HG02852 (cell line): ENCODE measurements around the gene CCNE1.
"Not testable (repeated sequence)": the region's sequence is repeated elsewhere in the genome, so short reads cannot be mapped to it uniquely, and the experiment has no call there.

Experiments
- ATAC-seq: cut with Tn5 transposase; IDR thresholded peaks from one replicate; pipeline ENCODE4 v1.9.1; 2021; ENCODE audit warnings: mild to moderate bottlenecking, moderate library complexity; ENCODE audit not compliant: unreplicated experiment

Gene CCNE1

DNA sequence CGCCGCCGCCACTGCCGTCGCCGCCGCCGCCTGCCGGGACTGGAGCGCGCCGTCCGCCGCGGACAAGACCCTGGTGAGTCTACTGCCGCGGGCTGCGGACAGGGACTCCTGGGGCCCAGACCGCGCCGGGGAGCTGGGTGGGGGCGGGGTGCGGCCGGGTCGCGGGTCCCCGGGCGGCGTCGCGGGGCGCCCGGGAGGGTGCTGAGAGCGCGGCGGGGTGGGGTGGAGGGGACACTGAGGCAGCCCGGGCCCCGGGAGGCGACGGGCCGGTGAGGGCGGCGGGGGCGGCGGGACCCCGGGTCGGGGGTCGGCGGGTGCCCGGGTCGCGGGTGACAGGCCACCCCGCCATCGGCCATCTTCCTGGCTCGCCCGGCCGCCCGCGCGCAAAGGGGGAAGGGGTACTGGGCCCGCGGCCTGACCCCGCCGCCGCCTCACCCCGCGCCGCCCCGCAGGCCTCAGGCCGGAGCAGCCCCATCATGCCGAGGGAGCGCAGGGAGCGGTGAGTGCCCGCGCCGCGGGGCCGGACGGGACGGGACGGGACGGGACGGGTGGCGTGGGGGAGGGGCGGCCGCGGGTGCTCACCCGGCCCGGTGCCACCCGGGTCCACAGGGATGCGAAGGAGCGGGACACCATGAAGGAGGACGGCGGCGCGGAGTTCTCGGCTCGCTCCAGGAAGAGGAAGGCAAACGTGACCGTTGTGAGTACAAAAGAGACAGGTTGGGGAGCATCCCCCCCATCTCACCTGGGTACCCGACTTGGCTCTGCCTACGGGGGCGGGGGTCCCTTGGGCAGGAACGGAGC, 489 bp downstream of the CCNE1 start:
- ATAC-seq, result peak; percentile 15

DNA sequence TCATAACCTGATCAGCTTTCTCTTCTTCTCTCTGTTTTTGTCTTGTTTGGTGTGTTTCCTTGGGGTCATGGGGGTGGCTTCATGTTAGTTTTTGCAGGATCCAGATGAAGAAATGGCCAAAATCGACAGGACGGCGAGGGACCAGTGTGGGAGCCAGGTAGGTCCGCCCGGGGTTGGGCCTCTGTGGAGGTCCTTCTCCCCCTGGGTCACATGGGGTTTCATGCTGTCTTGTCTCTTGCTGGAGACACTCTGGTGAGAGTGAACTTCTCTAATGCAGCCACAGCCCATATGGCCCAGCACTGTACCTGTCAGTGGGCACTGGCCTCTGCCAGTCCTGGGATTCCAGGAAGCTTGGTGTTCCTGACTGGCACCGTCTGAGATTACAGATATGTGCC, 1.1 kb downstream of the CCNE1 start:
- ATAC-seq, result no peak

DNA sequence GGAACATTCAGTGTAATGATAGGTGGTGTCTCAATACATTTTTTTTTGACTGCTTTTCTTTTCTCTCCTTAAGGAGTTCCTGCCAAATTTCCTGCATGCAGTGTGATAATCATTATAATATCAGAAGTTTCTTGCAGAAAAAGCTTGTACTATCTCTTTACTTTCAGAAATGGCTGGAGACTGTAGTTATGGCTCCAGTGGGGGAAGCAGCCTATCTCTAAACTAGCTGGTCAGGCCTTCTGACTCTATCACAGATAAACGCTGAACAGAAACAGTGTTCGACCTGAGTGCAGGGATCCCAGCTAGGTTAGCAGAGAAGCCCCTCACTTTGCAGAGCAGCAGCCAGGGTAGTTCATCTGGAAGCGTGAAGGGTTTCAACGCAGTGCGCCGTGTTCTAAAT, 1.9 kb downstream of the CCNE1 start:
- ATAC-seq, result no peak

DNA sequence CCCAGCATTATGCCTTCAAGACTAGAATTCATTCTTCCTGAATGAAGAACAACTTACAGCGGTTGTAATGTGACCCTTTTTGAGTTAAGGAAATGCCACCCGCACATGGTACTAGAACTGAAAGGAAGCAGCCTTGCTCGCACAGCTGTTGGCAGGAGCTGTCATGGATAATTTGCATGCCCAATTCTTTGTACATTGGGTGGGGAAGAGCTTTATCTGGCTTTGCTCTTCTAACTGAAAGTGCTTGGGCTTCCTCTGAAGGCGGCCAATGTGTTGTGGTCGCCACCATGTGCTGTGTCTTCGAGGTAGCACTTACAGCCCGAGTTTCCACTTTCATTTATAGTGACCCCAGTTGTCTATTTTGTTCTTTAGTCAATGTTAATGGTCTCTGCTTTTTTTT, 3.4 kb downstream of the CCNE1 start:
- ATAC-seq, result peak; percentile 26

DNA sequence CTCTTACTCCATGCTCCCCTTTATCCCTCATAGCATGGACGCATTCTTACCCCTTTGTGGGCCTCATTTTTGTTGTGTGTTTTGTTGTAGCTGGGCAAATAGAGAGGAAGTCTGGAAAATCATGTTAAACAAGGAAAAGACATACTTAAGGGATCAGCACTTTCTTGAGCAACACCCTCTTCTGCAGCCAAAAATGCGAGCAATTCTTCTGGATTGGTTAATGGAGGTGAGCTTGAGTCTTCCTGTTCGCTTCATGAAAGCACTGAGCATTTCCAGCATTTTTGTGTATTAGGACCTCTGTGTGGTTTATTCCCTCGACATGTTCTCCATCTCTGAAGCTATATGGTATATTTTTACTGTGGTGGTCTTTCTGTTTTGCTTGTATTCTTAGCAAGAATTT, 5.5 kb downstream of the CCNE1 start:
- ATAC-seq, result no peak

DNA sequence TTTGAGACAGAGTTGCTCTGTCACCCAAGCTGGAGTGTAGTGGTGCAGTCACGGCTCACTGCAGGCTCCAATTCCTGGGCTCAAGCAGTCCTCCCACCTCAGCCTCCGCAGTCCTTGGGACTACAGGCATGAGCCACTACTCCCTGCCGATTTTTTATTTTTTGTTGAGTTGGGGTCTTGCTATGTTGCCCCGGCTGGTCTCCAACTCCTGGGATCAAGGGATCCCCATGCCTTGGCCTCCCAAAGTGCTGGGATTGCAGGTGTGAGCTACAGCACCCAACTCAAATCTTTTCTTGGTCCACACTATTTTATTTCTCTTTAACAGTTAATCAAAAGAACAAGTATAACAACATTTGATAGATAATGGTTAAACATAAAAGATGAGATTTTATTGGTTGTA, 7.5 kb downstream of the CCNE1 start:
- ATAC-seq, result no peak

DNA sequence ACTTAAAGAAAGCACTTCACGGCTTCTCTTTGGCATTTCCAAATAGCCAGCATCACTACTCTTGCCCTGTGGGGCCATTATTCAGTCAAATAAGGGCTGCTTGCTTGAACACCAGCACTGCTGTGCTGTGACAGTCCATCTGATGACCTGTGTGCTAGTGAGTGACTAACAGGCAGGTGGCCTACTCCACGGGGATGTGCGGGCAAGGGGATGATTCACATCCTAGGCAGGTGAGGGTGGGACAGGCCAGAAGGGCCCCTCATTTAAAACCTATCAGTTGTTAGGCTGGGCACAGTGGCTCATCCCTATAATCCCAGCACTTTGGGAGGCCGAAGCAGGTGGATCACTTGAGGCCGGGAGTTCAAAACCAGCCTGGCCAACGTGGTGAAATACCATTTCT, 8.2 kb downstream of the CCNE1 start:
- ATAC-seq, result no peak

DNA sequence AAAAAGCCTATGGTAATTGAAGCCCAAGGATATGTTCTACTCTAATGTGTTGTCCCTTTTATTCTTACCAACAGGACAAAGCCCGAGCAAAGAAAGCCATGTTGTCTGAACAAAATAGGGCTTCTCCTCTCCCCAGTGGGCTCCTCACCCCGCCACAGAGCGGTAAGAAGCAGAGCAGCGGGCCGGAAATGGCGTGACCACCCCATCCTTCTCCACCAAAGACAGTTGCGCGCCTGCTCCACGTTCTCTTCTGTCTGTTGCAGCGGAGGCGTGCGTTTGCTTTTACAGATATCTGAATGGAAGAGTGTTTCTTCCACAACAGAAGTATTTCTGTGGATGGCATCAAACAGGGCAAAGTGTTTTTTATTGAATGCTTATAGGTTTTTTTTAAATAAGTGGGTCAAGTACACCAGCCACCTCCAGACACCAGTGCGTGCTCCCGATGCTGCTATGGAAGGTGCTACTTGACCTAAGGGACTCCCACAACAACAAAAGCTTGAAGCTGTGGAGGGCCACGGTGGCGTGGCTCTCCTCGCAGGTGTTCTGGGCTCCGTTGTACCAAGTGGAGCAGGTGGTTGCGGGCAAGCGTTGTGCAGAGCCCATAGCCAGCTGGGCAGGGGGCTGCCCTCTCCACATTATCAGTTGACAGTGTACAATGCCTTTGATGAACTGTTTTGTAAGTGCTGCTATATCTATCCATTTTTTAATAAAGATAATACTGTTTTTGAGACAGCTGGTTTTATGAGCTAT, 12.0 kb downstream of the CCNE1 start:
- ATAC-seq, result no peak

DNA sequence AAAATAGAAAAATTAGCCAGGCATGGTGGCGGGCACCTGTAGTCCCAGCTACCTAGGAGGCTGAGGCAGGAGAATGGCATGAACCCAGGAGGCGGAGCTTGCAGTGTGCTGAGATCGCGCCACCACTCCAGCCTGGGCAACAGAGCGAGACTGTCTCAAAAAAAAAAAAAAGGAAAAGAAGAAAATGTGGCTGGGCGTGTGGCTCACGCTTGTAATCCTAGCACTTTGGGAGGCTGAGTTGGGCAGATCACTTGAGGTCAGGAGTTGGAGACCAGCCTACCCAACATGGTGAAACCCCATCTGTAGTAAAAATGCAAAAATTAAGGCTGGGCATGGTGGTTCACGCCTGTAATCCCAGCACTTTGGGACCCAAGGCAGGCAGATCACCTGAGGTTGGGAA, 13.5 kb downstream of the CCNE1 start:
- ATAC-seq, result not testable (repeated sequence)

DNA sequence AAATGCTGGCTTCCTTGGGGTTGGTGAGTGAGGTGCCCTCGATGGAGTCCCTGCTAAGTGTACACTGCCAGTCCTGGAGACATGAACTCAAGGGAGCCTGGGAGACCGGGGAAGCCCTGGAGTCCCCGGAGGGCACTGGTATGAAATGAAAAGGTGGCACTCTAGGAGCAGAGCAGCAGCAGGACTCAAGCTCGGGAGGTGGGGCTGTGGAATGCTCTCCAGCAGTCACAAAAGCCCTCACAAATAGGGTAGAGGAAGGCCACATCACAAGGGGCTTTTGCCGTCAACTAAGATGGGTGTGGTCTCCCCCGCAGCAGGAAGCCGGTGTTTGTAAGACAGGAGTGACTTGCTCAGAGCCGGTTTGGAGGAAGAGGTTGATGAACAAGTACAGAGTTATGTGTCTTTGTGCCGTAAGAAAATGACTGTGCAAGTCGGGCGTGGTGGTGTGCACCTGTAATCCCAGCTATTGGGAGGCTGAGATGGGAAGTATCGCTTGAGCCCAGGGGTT, 19.3 kb downstream of the CCNE1 start:
- ATAC-seq, result peak; percentile 36

DNA sequence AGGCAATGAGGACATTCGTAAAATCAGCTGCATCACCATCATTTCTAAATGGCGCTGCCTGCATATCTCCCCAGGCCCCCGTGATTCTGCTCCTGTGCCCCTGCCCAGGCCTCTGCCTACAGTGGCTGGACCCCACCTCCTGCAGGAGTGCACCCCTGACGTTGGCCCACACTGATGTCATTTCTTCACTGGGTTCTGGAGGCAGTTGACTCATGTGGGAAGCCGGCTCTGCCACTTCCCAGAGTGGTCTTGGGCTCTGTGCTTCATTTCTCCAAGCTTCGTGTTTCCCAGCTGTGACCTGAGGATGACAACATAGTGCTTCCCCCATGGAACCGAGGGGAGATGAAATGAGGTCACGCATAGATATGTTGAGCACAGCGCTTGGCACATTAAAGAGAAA, 19.9 kb downstream of the CCNE1 start:
- no peak for ATAC-seq

DNA sequence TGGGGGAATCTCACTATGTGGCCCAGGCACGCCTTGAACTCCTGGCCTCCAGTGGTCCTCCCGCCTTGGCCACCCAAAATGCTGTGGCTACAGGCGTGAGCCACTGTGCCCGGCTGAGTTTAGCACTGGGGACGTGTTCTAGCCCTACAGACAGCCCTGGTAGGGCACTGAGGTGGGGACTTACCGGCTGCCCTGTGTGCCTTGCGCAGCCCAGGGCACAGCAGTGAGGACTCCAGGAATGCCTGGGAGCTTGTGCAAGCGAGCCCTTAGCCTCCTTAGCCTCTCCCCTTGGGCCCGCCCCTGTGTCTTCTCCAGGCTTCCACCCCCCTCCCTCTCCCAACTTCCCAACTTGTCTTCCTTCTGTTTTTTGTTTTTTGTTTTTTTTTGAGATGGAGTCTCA, 21.0 kb downstream of the CCNE1 start:
- ATAC-seq, result no peak

DNA sequence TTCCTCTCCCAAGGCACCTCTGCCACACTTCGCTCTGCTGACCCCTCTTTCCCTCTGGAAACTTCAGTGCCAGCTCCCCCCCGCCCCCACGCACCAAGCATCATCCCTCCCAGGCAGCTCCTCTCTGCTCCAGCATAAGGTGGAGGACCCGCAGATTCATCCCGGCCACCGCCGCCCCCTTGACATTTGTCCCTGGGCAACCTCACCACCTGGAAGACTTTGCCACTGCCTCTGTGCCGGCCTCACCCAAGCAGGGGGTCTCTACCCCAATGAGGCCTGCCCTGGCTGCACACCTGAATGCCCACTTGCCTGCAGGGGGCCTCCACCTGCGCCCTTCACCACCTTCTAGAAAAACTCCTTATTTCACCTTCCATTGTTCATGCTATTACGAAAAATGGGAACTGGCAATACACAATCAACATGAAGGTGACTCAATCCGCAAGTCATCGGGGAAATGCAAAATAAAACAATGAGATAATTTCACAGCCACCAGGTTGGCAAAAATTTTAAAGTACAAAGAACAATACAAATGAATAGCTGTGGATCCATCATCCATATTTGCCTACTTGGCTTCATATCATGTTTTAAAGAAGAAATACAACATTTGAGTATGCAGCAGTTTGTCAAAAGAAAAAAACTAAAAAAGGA, 21.9 kb downstream of the CCNE1 start:
- no peak for ATAC-seq

DNA sequence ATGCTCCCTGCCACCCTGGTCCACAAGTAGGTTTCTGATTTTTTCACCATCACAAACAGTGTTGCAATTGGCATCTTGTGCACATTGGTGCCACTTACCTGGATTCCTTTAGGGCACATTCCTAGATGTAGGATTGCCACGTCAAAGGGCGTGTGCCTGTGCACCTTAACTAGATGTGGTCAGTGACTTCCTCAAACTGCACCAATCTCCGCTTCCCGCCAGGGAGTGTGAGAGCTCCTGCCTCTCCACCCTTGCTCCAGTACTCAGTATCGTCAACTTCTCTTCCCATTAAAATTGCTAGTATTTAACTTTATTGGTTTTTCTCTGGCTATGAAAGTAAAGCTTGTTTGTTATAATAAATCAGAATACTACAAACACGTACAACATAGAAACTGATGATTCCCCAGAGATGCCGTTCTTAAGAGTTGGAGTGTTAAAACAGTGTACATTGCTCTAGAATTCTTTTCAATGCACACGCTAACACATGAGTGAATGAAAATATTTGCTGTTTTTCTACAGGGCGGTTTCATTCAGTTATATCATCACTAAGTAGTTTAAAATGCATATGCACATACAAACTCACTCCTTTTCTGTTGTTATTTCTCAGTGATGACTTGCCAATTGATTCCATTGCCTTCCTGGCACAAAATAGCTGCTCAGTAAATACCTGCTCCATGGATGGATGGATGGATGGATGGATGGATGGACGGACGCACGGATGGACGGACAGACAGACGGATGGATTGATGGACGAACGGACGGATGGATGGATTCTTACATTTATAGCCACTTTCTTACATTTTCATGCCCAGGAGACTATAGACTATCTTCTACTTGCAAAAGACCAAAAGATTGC, 23.4 kb downstream of the CCNE1 start:
- no peak for ATAC-seq

DNA sequence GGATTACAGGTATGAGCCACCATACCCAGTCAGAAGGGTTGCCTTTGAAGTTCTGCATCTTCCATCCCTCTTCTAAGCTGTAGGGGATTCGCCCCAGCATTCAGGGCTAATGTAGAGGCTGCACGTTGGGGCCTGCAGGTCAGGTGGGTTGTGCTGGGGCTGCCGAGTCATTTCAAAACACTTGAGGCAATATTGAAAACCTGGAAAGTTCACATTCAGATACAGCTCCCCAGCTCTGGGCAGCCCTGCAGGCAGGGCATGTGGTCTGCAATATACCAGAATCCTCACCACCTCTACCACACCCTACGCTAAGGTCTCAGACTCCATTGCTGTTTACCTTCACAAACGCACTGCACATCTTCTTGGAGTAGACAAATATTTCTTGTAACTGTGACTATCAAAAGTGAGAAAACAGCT, 24.6 kb downstream of the CCNE1 start:
- ATAC-seq, result peak; percentile 53

DNA sequence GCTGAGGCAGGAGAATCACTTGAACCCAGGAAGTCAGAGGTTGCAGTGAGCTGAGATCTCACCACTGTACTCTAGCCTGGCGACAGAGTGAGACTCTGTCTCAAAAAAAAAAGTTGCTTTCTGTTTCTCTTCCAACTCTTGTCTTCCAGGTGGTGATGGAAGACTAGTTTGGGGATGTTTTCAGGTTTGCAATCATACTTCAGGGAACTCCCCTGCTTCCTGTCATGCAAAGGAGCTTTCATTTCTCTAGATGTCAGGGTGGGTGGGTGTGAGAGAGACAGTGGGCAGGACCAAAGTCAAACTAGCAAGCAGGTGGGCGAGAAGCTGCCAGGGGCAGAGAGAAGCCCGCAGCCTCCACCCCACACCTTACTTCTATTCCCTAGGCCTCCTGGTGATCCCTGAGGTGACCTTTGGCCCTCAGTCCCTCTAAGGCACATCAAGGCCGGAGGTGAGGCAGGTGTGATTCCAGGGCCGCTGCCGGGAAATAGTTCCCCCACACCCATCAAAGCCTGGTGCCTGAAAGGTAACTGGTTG, 25.7 kb downstream of the CCNE1 start:
- peak; percentile 83 for ATAC-seq

DNA sequence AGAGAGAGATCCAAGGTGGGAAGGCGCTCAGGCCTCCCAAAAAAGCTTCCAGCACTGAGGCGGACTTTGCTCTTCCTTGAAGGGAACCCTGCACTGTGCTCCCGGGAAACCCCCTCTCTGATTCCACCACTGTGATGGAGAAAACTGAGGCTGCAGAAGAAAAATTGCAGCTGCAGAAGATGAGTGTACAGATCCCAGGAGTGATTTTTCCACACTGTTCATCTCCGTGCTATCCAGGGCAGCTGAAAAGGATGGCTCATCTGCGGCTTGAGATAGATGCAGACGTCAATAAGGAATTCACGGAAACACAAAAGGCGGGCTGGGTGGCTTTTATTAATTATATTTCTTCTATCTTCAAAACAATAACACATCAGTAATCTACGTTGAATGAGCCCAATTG, 26.2 kb downstream of the CCNE1 start:
- no peak for ATAC-seq

DNA sequence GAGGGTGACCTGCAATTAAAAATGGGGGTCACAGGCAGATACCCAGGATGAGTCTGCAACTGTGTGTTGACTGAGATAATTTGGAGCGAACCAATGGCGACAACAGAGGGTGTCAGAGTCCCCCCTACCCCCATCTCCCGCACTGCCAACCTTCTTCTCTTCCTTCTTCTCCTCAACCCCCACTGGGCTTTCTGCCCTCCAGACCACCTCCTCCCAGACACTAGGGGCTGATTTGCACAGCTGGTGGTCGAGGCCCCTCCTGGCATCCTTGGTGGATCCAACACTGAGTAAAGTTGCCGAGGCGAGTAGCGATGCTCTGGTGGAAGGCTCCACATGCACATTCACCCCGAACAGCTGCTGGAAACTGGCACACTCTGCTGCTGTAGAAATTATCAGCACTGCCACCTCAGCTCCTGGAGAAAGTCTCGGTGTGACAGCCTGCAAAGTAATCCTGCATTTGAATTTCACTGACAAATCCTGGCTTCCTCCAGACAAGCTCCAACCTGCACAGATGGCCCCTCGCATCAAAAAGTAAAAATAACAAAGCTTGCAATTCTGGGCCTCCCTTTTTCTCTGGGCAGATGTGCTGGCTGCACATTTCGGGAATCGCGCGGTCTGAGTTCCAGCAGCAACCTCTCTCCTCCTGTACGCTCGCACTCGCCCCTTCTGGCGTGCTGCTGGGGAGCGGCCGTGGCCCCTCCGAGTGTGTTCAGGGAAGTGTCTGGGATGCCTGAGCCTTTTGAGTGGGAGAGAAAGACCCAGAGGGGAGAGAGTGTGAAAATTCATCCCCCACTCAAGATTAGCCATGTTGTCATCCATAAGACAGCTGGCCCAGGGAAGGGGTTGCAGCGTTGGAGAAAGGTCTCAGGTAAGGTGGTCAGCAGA, 28.5 kb downstream of the CCNE1 start:
- ATAC-seq, result no peak

DNA sequence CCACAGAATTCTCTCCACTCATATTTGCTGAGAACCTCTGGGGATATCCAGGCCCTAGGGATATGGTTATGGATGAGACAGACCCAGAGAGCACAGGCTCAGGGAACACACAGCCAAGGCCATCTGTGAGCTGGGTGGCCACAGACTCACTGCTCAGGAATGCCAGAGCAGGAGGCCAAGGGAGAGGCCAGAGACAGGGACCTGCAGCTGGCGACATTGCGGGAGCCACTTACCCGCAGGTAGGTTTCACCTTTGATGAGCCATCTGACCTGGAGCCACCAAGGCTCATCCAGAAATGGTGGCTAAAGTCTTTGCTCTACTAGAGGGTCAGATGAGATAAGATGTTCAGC, 29.4 kb downstream of the CCNE1 start:
- ATAC-seq, result no peak
